Measurements from ENCODE around the gene BBLN. TPM values are rescaled to one million over a fixed set of nuclear protein-coding genes. Genes with fewer than 3 reads are reported as not detected.
A peak's percentile ranks its signal among the peaks of the same experiment; 100 is the strongest.
"Not testable (repeated sequence)": the region's sequence is repeated elsewhere in the genome, so short reads cannot be mapped to it uniquely, and the experiment has no call there.

BBLN gene
- total RNA-seq, 1 experiment from 2014 or later, result 70.4 TPM

DNA sequence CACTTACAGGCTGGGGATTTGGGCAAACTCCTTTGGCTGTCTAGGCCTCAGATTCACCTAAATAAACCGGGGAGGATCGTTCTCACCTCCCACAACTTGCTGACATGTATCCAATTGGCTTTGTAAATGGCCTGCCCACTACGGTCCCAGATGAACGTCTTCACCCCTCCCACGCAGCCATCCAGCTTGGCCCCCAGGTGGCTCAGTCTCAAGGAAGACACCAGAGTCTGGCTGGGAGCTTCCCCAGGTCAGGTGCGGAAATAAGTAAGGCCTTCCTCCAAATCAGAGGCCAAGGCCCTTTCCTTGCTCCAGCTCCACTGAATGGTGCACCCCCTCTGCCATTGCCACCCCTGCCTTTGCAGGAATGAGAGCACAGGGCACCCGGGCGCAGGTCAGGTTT is 19.9 kb downstream of the BBLN start:
- BruUV-seq (replicated peaks), result no TSS peak
- no peak overlapping the region for H3K27ac Mint-ChIP-seq (ENCODE audit: low read depth, unreplicated experiment)
- no peaks in the 10 kb centered on the region for H3K27me3 Mint-ChIP-seq (ENCODE audit: insufficient read depth, unreplicated experiment)
- H3K4me1 Mint-ChIP-seq (ENCODE audit: insufficient read depth, unreplicated experiment), result no peaks in the 10 kb centered on the region
- no peak for DNase-seq (ENCODE audit: unreplicated experiment)
- H3K36me3 Mint-ChIP-seq (ENCODE audit: insufficient read depth, unreplicated experiment), result peaks cover 42% of the 10 kb centered on the region
- TF ChIP-seq, protein P1, sequence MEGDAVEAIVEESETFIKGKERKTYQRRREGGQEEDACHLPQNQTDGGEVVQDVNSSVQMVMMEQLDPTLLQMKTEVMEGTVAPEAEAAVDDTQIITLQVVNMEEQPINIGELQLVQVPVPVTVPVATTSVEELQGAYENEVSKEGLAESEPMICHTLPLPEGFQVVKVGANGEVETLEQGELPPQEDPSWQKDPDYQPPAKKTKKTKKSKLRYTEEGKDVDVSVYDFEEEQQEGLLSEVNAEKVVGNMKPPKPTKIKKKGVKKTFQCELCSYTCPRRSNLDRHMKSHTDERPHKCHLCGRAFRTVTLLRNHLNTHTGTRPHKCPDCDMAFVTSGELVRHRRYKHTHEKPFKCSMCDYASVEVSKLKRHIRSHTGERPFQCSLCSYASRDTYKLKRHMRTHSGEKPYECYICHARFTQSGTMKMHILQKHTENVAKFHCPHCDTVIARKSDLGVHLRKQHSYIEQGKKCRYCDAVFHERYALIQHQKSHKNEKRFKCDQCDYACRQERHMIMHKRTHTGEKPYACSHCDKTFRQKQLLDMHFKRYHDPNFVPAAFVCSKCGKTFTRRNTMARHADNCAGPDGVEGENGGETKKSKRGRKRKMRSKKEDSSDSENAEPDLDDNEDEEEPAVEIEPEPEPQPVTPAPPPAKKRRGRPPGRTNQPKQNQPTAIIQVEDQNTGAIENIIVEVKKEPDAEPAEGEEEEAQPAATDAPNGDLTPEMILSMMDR (IDR thresholded peaks at IDR 0.05; ENCODE audit: unreplicated experiment), result no peak
- H3K4me3 Mint-ChIP-seq (ENCODE audit: unreplicated experiment), result no peak overlapping the region
- H3K9me3 Mint-ChIP-seq (ENCODE audit: unreplicated experiment), result no peaks in the 10 kb centered on the region
- CTCF ChIA-PET, result interaction anchor here (0.7 kb wide), 1 partner anchor 10 kb away, joined by 3 read pairs; no protein-coding TSS in a partner anchor
- POLR2A ChIA-PET, result no interaction called here
- intact Hi-C loops (cut with micrococcal nuclease), result no loop called here

DNA sequence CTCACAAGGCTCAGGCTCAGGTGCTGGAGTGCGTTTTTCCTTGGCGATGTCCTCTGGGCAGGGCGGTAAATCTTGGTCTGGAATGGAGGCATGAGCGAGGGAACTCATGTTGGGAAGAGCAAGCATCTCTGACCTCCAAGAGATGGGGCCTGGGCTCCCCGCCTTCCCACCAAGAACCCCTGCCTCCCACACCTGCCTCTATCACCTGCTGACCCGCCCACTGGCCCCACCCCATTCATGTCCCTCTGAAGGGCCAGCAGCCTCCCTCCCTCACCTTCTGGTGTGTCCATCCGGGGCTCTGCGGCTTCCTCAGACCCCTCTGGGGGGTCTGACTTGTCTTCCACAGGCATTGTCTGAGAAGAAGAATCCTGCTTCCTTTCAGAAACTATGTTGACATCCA is 20.4 kb downstream of the BBLN start:
- BruUV-seq (replicated peaks), result no TSS peak
- CTCF ChIA-PET, result no interaction called here

DNA sequence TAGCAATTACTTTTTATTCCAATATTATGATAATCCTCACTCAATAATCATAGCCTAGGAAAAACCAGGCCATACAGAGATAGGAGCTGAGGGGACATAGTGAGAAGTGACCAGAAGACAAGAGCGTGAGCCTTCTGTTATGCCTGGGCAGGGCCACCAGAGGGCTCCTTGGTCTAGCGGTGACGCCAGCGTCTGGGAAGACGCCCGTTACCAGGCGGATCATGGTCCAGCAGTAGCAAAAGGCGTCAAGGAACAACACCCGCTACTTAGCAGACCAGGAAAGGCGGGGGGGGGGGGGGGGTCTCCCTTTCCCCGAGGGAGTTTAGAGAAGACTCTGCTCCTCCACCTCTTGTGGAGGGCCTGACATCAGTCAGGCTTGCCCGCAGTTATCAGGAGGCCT is 21.4 kb downstream of the BBLN start:
- H3K4me3 Mint-ChIP-seq (ENCODE audit: unreplicated experiment); CTCF ChIA-PET; intact Hi-C loops (cut with micrococcal nuclease); H3K9me3 Mint-ChIP-seq (ENCODE audit: unreplicated experiment); BruUV-seq (replicated peaks); H3K27ac Mint-ChIP-seq (ENCODE audit: low read depth, unreplicated experiment); H3K4me1 Mint-ChIP-seq (ENCODE audit: insufficient read depth, unreplicated experiment); H3K27me3 Mint-ChIP-seq (ENCODE audit: insufficient read depth, unreplicated experiment): not testable (repeated sequence)
- DNase-seq (ENCODE audit: unreplicated experiment), result peak; percentile 20
- TF ChIP-seq, protein P1 (IDR thresholded peaks at IDR 0.05; ENCODE audit: unreplicated experiment), result peak; percentile 38
- peaks cover 54% of the 10 kb centered on the region for H3K36me3 Mint-ChIP-seq (ENCODE audit: insufficient read depth, unreplicated experiment)
- POLR2A ChIA-PET, result interaction anchor here (0.6 kb wide), 1 partner anchor 69 kb away, joined by 3 read pairs; no protein-coding TSS in a partner anchor

More for the DNA sequence above, 20.4 kb downstream of the BBLN start:
- Mint-ChIP-seq H3K36me3 (ENCODE audit: insufficient read depth, unreplicated experiment) (peaks cover 45% of the 10 kb centered on the region), H3K27ac (ENCODE audit: low read depth, unreplicated experiment) (no peak overlapping the region), H3K4me3 (ENCODE audit: unreplicated experiment) (no peak overlapping the region), H3K27me3 (ENCODE audit: insufficient read depth, unreplicated experiment) (no peaks in the 10 kb centered on the region), H3K9me3 (ENCODE audit: unreplicated experiment) (no peaks in the 10 kb centered on the region), H3K4me1 (ENCODE audit: insufficient read depth, unreplicated experiment) (no peaks in the 10 kb centered on the region)
- DNase-seq (ENCODE audit: unreplicated experiment), result no peak
- intact Hi-C loops (cut with micrococcal nuclease), result no loop called here
- TF ChIP-seq, protein P1 (IDR thresholded peaks at IDR 0.05; ENCODE audit: unreplicated experiment), result no peak
- POLR2A ChIA-PET, result no interaction called here

DNA sequence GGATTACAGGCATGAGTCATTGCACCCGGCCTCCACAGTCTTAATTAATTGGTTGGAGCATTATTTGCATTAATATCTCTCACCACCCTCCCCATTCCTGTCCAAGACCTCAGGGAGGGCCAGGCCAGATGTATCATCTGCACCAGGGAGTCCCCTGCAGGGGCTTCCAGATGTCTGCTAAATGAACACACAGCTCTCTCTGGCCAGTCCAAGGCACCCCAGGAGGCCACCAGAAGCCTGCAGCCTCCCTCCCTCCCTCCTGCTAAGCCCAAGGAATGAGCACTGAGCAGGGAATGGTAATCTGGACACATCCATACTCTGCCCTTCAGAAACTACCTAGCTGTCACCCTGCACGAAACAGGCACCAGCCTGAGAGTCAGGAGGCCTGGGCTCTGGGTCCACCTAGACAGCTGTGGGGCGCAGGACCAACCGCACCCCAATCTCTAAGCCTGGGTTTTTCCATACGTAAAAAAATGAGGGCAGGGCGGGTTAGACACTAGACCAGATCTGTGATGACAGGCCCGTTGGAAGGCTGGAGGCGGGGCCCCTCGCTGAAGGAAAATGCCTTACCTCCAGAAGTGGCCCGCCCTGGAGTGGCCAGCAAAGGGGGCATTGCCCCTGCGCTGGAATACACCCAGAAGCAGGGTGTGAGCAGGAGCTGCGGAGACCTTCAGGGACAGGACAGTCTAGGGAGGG is 23.0 kb downstream of the BBLN start:
- TF ChIP-seq, protein P1 (IDR thresholded peaks at IDR 0.05; ENCODE audit: unreplicated experiment), result no peak
- peaks cover 55% of the 10 kb centered on the region for H3K36me3 Mint-ChIP-seq (ENCODE audit: insufficient read depth, unreplicated experiment)
- H3K9me3 Mint-ChIP-seq (ENCODE audit: unreplicated experiment), result no peaks in the 10 kb centered on the region
- intact Hi-C loops (cut with micrococcal nuclease), result no loop called here
- POLR2A ChIA-PET, result interaction anchor here (1.0 to 1.9 kb wide), 2 partner anchors 8 to 188 kb away, joined by 3 to 6 read pairs; partner anchors contain the start of gene URM1
- H3K4me1 Mint-ChIP-seq (ENCODE audit: insufficient read depth, unreplicated experiment), result no peaks in the 10 kb centered on the region
- DNase-seq (ENCODE audit: unreplicated experiment), result no peak
- BruUV-seq (replicated peaks), result no TSS peak
- no peak overlapping the region for H3K4me3 Mint-ChIP-seq (ENCODE audit: unreplicated experiment)
- peak overlapping the region; percentile 50 for H3K27ac Mint-ChIP-seq (ENCODE audit: low read depth, unreplicated experiment)
- no peaks in the 10 kb centered on the region for H3K27me3 Mint-ChIP-seq (ENCODE audit: insufficient read depth, unreplicated experiment)
- CTCF ChIA-PET, result interaction anchor here (0.7 kb wide), 3 partner anchors 9 to 265 kb away, joined by 3 read pairs; no protein-coding TSS in a partner anchor

Data from MCF 10A (cell line).